IMR-90 (cell line): ENCODE measurements around the gene MICU1. TPM values are rescaled to one million over a fixed set of nuclear protein-coding genes. Genes with fewer than 3 reads are reported as not detected.

Experiments used
- ATAC-seq: fragments of 200-7000 bp; cut with Tn5 transposase; 2 replicates; pipeline ENCODE4 v1.9.1; 2020; ENCODE audit warnings: low read depth, mild to moderate bottlenecking, moderate library complexity
- BruUV-seq: library from RNA; stranded (reverse); fragments of 400-500 nt; replicated peaks from 2 replicates; lab custom pipeline; 2021; lab: Mats Ljungman, UMichigan
- CTCF ChIA-PET: fragments of 300-600 bp; formaldehyde crosslinking; extraction: SDS; loops from one replicate; lab custom pipeline; 2021; ENCODE audit warnings: antibody characterized with exemption; lab: Yijun Ruan, JAX
- POLR2A ChIA-PET: fragments of 300-600 bp; sonication (Branson Sonifier 250); formaldehyde crosslinking; loops from one replicate; lab custom pipeline; 2022; ENCODE audit warnings: antibody characterized with exemption; ENCODE audit not compliant: unreplicated experiment; lab: Charles Lee
- DNase-seq: peaks from one replicate; pipeline ENCODE4 v3.0.0; 2013
- H2AFZ ChIP-seq: replicated peaks from 2 replicates; pipeline ENCODE3; 2013; ENCODE audit warnings: low read length, mild to moderate bottlenecking; ENCODE audit not compliant: poor library complexity
- H2AK5ac ChIP-seq: 2 replicates; pipeline ENCODE4 v1.6.1; 2013; ENCODE audit warnings: low read depth, low read length, inconsistent platforms
- H2AK9ac ChIP-seq: replicated peaks from 2 replicates; pipeline ENCODE3; 2013; ENCODE audit warnings: mild to moderate bottlenecking, low read depth, low read length, moderate library complexity; ENCODE audit not compliant: poor library complexity
- H2BK120ac ChIP-seq: 2 replicates; pipeline ENCODE4 v1.6.1; 2013; ENCODE audit warnings: low read depth, low read length, inconsistent platforms
- H2BK15ac ChIP-seq: 3 replicates; pipeline ENCODE4 v1.6.1; 2013; ENCODE audit warnings: low read depth, low read length, inconsistent platforms
- H2BK20ac ChIP-seq: 2 replicates; pipeline ENCODE4 v1.6.1; 2013; ENCODE audit warnings: low read depth, mild to moderate bottlenecking, inconsistent platforms, low read length, moderate library complexity
- H2BK5ac ChIP-seq: 2 replicates; pipeline ENCODE4 v1.6.1; 2013; ENCODE audit warnings: mild to moderate bottlenecking, low read depth, low read length, inconsistent platforms; ENCODE audit not compliant: poor library complexity, severe bottlenecking
- H3K14ac ChIP-seq: replicated peaks from 2 replicates; pipeline ENCODE4 v1.6.1; 2013; ENCODE audit warnings: low read depth, low read length, inconsistent platforms
- H3K18ac ChIP-seq: 2 replicates; pipeline ENCODE4 v1.6.1; 2013; ENCODE audit warnings: low read depth, low read length, control low read depth
- H3K23ac ChIP-seq: 2 replicates; pipeline ENCODE4 v1.6.1; 2013; ENCODE audit warnings: low read depth, low read length, inconsistent platforms
- H3K27ac ChIP-seq: 2 replicates; pipeline ENCODE4 v1.5.1; 2013; ENCODE audit warnings: mild to moderate bottlenecking, control low read depth, low read length; ENCODE audit not compliant: insufficient read depth
- H3K27me3 ChIP-seq: 2 replicates; pipeline ENCODE4 v1.6.1; 2013; ENCODE audit warnings: low read length; ENCODE audit not compliant: control insufficient read depth, insufficient read depth
- H3K36me3 ChIP-seq: 2 replicates; pipeline ENCODE4 v1.6.1; 2013; ENCODE audit warnings: low read length, mixed read lengths; ENCODE audit not compliant: control insufficient read depth, insufficient read depth
- H3K4ac ChIP-seq: 2 replicates; pipeline ENCODE4 v1.6.1; 2013; ENCODE audit warnings: low read depth, low read length, inconsistent platforms
- H3K4me1 ChIP-seq: 2 replicates; pipeline ENCODE4 v1.6.1; 2013; ENCODE audit warnings: low read length, mixed read lengths; ENCODE audit not compliant: control insufficient read depth, insufficient read depth
- H3K4me2 ChIP-seq: 2 replicates; pipeline ENCODE4 v1.6.1; 2013; ENCODE audit warnings: low read depth, mild to moderate bottlenecking, control low read depth, low read length, moderate library complexity
- H3K4me3 ChIP-seq: 2 replicates; pipeline ENCODE4 v1.5.1; 2013; ENCODE audit warnings: low read depth, mild to moderate bottlenecking, control low read depth, low read length, moderate library complexity; ENCODE audit not compliant: insufficient read depth
- H3K56ac ChIP-seq: 2 replicates; pipeline ENCODE4 v1.6.1; 2013; ENCODE audit warnings: low read length, inconsistent platforms; ENCODE audit not compliant: insufficient read depth; ENCODE audit errors: extremely low read depth
- H3K79me1 ChIP-seq, 2 experiments: 2 replicates each; pipeline ENCODE4 v1.6.1; 2013; ENCODE audit warnings: low read length in 2 of 2, inconsistent platforms in 1 of 2, low read depth in 1 of 2
- H3K9ac ChIP-seq: 2 replicates; pipeline ENCODE4 v1.6.1; 2013; ENCODE audit warnings: low read depth, low read length, control low read depth
- H3K9me1 ChIP-seq: 2 replicates; pipeline ENCODE4 v1.6.1; 2013; ENCODE audit warnings: low read length, inconsistent platforms; ENCODE audit not compliant: insufficient read depth
- H3K9me3 ChIP-seq: 2 replicates; pipeline ENCODE4 v1.6.1; 2013; ENCODE audit warnings: low read length; ENCODE audit not compliant: control insufficient read depth, insufficient read depth
- H4K20me1 ChIP-seq: 2 replicates; pipeline ENCODE4 v1.6.1; 2013; ENCODE audit warnings: low read length, inconsistent platforms; ENCODE audit not compliant: insufficient read depth
- H4K5ac ChIP-seq: 2 replicates; pipeline ENCODE4 v1.6.1; 2013; ENCODE audit warnings: mild to moderate bottlenecking, low read depth, low read length, control low read depth
- H4K8ac ChIP-seq, 2 experiments: 2 replicates each; pipeline ENCODE4 v1.6.1; 2013; ENCODE audit warnings: low read depth in 2 of 2, low read length in 2 of 2, control low read depth in 1 of 2, inconsistent platforms in 1 of 2
- H4K91ac ChIP-seq: 2 replicates; pipeline ENCODE4 v1.6.1; 2013; ENCODE audit warnings: low read depth, low read length, inconsistent platforms; ENCODE audit not compliant: insufficient read depth
- BHLHE40 ChIP-seq: fragments of 150-350 bp; IDR thresholded peaks from 2 replicates; pipeline ENCODE4 v1.6.1; 2016; ENCODE audit warnings: mild to moderate bottlenecking, low read depth, low read length
- NFE2L2 ChIP-seq: fragments of 150-350 bp; IDR thresholded peaks from 2 replicates; pipeline ENCODE4 v1.6.1; 2016; ENCODE audit warnings: low read depth, mild to moderate bottlenecking, low read length
- WGBS, 2 experiments: methylation state at CpG; one replicate each; pipeline versions ENCODE4 v1.1.5 to v1.1.7; 2013; ENCODE audit warnings: missing lambda C conversion rate in 2 of 2; ENCODE audit not compliant: insufficient read length in 1 of 2; ENCODE audit errors: extremely low coverage in 2 of 2; 5-methylcytosine and 5-hydroxymethylcytosine counted together
- dilution Hi-C: fragments of 300-500 bp; cut with HindIII; formaldehyde crosslinking; loops from one replicate; pipeline ENCODE4 v1.14.3; 2018; ENCODE audit warnings: low sequenced_read_pairs; ENCODE audit not compliant: unreplicated experiment
- in situ Hi-C: fragments of 300-500 bp; cut with MboI; formaldehyde crosslinking; loops from 3 replicates; pipeline ENCODE4 v1.14.3; 2019; ENCODE audit warnings: low sequenced_read_pairs, inconsistent platforms, mixed read lengths
- intact Hi-C: fragments of 100-400 bp; cut with micrococcal nuclease; formaldehyde crosslinking; loops from 2 replicates; pipeline ENCODE4 v1.10.0; 2022
- polyA plus RNA-seq, 3 experiments: library from polyadenylated mRNA; depleted of rRNA; stranded (reverse); fragments of >200 nt; gene quantifications; 2 replicates each; pipeline ENCODE4 v1.2.3, GENCODE V29; 2012; ENCODE audit warnings: low replicate concordance in 1 of 3
- total RNA-seq: library from RNA; depleted of rRNA; stranded (reverse); fragments of >200 nt; gene quantifications from 2 replicates; pipeline ENCODE4 v1.2.3, GENCODE V29; 2012

Gene MICU1
- total and polyA plus RNA-seq, 2 of the 4 experiments (the other 2 are of a cell fraction), result 43.6 to 44.7 TPM

- 100% methylated on average over 1 of the region's 2 CpGs; no CpG with 5 or more reads in 1 of the 2 experiments for WGBS, 2 experiments
- peaks cover 0 to 6% of the 10 kb centered on the region in 2 experiments; a peak in 2 of 4 replicates for H3K79me1 ChIP-seq
Observed at GRCh38 chr10:72480861-72481260, 145.0 kb downstream of the MICU1 start.

More at GRCh38 chr10:72480861-72481260, 145.0 kb downstream of the MICU1 start:
- peaks cover 3% of the 10 kb centered on the region; the same call in 1 of the 2 replicates for H3K9me1 ChIP-seq
- no peak overlapping the region for H3K14ac ChIP-seq
- no peak overlapping the region for H3K23ac ChIP-seq
- H3K56ac ChIP-seq, result no peak overlapping the region
- DNase-seq (no peak), ATAC-seq (no peak)
- no peaks in the 10 kb centered on the region for H4K20me1 ChIP-seq
- no peak overlapping the region for H3K4me2 ChIP-seq
- no peak overlapping the region for H2BK20ac ChIP-seq
- no peak overlapping the region for H4K5ac ChIP-seq
- intact Hi-C loops, result no loop called here
- dilution Hi-C loops, result no loop called here
- ChIA-PET POLR2A (no interaction called here), CTCF (interaction anchor here (0.6 kb wide), 1 partner anchor 14 kb away, joined by 4 read pairs; no protein-coding TSS in a partner anchor)
- no peak overlapping the region for H2AK9ac ChIP-seq
- no peak overlapping the region for H3K9ac ChIP-seq
- in situ Hi-C loops, result no loop called here
- no peaks in the 10 kb centered on the region for H3K27me3 ChIP-seq
- no peak overlapping the region for H2AFZ ChIP-seq
- H2BK5ac ChIP-seq, result no peak overlapping the region
- H3K18ac ChIP-seq, result no peak overlapping the region
- H2BK15ac ChIP-seq, result no peak overlapping the region
- no peak overlapping the region for H3K4me3 ChIP-seq
- H3K27ac ChIP-seq, result no peak overlapping the region
- no peak overlapping the region for H2AK5ac ChIP-seq
- no TSS peak for BruUV-seq
- no peaks in the 10 kb centered on the region for H3K9me3 ChIP-seq
- TF ChIP-seq BHLHE40 (no peak), NFE2L2 (no peak)
- no peak overlapping the region for H2BK120ac ChIP-seq
- H3K4me1 ChIP-seq, result no peaks in the 10 kb centered on the region
- no peak overlapping the region for H4K8ac ChIP-seq
- no peak overlapping the region for H3K4ac ChIP-seq
- H4K91ac ChIP-seq, result no peak overlapping the region
- H3K36me3 ChIP-seq, result peaks cover 4% of the 10 kb centered on the region; the same call in 1 of the 2 replicates
